Daoy (cell line): ENCODE results near the gene UTP11. TPM values are rescaled to one million over a fixed set of nuclear protein-coding genes. Genes with fewer than 3 reads are reported as not detected.
"Not testable (repeated sequence)": the region's sequence is repeated elsewhere in the genome, so short reads cannot be mapped to it uniquely, and the experiment has no call there.

ENCODE experiments used
- DNase-seq: peaks from one replicate; pipeline ENCODE4 v3.0.0-alpha.2; 2015; ENCODE audit warnings: low read depth
- total RNA-seq: library from RNA; depleted of rRNA; stranded (reverse); fragments of >200 nt; shearing (Covaris generic); gene quantifications from 2 replicates; pipeline ENCODE4 v1.2.3, GENCODE V29; 2014; rRNA removed

UTP11 gene, protein sequence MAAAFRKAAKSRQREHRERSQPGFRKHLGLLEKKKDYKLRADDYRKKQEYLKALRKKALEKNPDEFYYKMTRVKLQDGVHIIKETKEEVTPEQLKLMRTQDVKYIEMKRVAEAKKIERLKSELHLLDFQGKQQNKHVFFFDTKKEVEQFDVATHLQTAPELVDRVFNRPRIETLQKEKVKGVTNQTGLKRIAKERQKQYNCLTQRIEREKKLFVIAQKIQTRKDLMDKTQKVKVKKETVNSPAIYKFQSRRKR
- 134 and 188 TPM in 2 replicates for total RNA-seq

DNA sequence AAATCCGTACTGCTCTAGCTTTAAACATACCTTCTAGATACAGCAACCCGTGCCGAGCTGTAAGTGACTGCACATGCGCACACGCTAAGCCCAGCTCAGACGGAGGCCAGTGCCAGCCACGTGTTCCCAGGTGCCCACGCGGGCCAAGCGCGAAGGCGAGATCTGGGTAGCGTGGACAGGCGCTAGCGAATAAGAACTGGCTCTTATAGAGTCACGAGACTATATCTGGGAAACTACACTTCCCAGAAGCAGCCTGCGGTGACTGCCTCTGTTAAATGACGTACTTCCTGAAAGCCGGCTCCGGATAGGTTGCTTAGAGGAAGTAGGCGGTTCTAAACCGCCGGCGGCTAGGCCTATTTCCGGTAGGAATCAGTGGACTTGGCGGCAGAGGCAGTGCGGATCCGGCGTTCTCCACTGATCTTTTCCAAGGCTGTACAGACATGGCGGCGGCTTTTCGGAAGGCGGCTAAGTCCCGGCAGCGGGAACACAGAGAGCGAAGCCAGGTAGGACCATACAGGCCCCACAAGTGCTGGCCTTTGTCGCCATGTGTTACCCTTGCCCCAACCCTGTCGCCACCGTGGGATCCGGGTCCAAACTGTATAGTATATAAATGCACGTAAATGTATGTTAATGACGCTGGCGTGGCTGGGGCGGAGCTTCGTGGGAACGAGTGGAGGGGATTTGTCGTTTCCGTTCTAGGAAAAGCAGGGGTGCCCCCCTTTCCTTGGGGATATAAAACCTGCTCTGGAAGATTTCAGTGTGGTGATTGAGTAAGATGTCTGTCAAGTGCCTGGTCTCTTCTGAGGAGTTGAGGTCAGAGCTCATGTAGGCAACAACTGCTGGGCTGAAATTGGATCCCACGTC, at the start of gene UTP11:
Gene UTP11, plus strand, starts transcription at position 372 of the 864 bp plus-strand sequence. Its CDS starts 69 bp downstream, at position 441.
- peak; percentile 97 for DNase-seq

DNA sequence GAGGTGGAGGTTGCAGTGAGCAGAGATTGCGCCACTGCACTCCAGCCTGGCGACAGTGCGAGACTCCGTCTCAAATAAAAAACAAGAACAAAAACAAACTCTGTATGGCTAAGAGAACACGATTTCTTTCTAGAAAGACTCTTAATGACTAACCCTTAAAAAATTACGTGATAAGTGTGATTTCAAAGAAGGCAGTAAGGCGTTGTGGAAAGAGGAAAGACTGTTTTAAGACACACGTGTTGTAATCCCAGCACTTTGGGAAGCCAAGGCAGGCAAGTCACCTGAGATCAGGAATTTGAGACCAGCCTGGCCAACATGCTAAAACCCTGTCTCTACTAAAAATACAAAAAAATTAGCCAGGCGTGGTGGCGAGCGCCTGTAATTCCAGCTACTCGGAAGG, 48.4 kb upstream of the UTP11 start:
- not testable (repeated sequence) for DNase-seq

DNA sequence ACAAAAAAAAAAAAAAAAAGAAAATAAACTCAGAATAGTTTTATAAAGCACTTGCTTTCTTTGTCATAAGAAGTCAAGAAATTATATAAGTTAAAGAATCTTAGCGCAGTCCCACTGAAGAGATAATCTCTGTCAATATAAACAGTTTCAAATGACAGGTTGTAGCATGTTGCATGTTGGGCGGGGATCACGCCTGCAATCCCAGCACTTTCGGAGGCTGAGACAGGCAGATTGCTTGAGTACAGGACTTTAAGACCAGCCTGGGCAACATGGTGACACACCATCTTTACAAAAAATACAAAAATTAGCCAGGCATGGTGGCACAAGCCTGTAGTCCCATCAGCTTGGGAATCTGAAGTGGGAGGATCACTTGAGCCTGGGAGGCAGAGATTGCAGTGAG, 47.2 kb upstream of the UTP11 start:
- no peak for DNase-seq

DNA sequence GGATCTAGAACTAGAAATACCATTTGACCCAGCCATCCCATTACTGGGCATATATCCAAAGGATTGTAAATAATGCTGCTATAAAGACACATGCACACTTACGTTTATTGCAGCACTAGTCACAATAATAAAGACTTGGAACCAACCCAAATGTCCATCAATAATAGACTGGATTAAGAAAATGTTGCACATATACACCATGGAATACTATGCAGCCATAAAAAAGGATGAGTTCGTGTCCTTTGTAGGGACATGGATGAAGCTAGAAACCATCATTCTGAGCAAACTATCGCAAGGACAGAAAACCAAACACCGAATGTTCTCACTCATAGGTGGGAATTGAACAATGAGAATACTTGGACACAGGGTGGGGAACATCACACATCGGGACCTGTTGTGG, 38.9 kb upstream of the UTP11 start:
- not testable (repeated sequence) for DNase-seq

DNA sequence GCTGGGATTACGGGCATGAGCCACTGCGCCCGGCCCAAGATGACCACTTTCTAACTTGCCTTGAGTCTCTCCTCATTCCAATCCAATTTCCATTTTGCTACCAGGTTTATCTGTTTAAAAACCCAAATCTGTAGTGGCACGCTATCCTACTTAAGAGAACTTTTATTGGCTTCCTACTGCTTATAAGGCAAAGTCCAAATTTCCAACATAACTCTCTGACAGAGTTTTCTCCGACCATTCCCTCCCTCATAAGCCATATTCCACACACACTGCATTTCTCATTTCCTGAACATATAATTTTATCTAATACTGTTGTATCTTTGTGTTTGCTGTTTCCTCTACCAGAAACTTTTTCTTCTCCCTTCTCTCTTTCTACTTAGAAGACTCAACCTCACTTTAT, 38.0 kb upstream of the UTP11 start:
- no peak for DNase-seq

DNA sequence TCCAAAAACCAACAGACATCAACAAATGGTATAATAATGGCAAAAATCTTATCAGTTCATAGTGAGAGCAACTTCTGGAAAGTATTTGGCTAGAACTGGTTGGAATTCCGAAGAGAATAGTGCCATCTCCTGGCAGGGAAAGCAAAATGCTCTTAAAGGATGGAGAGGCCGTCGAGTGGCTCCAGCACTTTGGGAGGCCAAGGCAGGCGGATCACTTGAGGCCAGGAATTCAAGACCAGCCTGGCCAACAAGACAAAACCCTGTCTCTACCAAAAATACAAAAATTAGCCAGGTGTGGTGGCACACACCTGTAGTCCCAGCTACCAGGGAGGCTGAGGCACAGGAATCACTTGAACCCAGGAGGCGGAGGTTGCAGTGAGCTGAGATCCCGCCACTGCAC, 37.5 kb upstream of the UTP11 start:
- DNase-seq: peak; percentile 28

DNA sequence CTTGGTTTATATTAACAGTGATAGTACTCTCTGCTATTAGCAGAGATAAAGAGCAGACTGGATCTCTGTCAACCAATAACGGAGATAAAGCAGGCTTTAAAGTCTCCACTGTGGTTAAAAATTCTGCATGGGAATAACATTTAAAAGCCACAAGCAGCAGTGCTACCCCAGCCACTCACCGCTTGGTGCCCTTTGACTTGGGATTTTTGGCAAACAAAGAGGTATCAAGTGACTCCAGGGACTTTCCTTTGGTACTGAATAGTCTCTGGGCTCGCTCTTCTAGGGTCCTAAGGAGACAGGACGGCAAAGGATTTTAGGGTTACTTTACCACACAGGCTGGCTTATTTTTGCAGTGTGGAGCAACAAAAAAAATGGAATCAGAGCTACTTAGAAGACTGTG, 34.0 kb upstream of the UTP11 start:
- no peak for DNase-seq

DNA sequence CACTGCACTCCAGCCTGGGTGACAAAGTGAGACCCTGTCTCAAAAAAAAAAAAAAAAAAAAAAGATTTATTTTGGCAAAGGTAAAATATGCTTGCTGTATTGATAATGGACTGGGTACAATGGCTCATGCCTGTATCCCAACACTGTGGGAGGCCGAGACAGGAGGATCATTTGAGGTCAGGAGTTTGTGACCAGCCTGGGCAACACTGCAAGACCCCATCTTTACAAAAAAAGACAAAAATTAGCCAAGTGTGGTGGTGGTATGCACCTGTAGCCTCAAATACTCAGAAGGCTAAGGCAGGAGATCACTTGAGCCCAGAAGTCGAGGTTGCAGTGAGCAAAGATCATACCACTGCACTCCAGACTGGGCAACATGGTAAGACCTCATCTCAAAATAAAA, 29.0 kb upstream of the UTP11 start:
- DNase-seq: no peak

DNA sequence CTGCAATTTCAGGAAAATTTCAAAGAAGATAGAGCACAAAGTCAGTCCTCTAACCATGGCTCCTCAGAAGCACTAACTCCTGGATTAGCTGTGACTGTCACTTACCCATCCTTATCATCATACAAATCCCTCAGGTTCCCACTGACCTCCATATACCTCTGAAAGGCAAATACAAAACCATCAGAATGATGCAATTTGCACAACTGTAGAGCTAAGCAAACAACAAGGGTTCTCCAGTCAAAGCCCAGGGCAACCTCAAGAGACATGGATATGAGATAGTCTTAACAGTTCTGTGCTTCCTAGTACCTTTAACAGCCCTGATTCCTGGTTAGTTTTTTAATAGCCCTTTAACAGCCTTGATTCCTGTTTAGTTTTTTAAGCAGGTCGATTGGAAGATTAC, 24.9 kb upstream of the UTP11 start:
- DNase-seq: no peak

DNA sequence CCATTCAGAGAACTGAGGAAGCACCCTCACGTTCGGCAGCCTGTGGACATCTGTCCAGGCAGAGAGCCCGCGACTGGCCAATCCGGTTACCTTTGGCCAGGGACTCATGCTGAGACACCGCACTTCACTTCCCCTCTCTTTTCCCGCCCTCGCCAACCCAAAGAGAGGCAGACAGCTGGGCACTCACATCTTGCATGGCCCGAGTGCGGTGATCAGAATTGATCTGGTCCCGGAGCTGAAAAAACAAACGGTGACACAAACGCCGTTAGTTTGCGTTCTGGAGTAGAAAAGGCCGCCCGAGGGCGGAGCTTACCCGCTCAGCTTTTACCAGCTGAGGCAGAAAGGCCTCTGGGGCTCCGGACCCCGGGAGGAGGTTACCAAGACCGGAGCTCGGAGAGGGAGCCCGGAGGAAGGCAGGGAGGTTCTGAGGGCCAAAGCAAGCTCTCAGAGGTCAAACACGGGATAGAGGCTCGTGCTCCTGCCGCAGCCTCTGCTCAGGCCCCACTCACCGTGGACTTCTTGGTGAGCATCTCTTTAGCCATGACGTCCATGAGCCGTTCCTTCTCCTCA, 23.1 kb upstream of the UTP11 start:
- peak; percentile 58 for DNase-seq

DNA sequence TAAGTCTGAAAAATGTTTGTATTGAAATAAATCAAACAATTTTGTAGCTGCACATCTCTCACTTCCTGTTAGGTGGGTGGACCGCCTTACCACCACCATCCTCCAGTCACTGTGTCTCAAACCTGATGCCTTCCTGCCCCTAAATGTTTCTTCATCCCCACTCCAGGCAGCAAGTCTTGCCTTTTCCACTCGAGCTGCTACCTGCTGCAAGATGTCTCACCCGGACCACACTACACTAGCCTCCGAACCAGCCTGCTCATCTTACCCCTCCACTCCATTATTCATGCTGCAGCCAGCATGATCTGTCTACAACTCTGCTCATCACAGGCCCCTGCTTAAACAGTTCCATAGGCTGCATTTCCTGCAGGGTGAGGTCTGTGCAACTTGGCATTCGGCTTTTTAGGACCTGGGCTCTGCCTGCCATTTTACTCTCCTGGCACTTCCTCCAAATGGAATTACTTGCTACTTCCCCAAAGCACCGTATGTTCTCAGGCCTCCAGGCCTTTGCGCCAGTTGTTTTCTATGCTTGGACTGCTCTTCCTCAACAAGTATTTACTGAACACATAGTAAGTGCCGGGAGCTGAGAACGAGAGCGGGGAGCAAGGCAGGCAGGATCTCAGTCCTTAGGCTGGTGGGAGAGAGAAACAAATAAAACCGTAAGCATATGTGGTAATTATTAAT, 17.5 kb upstream of the UTP11 start:
- no peak for DNase-seq

DNA sequence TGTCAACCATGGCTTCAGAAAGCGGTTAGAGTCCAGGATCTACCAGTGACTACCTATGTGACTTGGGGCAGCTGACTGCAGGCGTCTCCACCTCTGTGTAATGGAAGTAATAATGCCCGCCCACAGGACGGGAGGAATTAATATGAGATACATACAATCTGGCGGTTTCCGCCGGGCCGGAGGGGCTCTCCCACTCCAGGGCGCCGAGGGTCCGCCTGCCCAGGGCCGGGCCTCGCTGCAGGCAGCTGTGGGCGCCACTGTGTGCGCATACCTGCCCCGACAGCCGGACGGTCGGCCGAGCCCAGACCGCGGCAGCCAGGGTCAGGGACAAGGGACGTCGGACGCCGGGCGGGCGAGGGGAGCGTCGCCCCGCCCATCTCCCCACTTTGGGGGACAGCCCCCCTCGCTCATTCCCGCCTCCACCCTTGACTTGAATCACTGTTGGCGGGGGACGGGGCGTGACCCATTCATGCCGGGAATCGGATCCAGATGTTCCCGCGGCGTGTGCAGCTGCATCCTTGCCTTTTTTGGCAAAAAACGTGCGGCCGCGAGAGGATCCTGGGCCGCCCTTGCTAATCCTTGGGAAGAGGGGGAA, 16.7 kb upstream of the UTP11 start:
- peak; percentile 89 for DNase-seq

DNA sequence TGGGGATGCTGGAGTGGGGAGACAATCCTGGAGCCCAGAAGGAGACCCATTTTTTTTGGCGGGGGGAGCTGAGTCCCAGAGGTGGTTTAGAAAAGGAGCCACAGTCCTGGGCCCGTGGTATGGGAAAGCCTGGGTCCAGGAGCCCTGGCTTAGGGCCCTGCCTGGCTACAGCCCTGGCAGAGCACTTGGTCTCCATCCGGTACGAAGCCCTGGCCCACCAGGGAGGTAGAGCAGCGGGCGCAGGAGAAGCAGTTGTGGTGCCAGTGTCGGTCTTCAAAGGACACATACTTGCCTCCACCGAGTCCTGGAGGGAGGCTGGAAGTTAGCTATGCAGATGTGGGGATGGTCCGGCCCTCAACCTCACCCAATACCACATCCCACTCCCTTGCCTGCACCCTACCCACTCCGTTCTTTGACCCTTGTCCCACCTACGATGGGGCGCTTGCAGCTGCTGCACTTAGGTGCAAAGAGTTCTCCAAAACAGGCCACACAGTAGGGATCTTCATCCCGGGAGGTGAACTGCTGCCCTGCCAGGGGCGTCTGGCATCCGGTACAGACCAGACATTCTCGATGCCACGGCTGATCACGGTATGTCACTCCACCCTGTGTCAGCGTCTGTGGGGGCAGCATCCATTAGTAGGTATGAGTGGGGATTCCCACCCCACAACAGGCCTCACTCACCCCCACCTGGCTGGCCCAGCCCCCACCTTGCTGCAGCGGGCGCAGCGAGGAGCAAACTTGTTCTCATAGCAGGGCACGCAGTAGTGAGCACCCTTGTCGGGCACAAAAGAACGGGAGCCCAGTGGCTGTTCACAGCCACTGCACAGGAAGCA, 15.1 kb upstream of the UTP11 start:
- no peak for DNase-seq

DNA sequence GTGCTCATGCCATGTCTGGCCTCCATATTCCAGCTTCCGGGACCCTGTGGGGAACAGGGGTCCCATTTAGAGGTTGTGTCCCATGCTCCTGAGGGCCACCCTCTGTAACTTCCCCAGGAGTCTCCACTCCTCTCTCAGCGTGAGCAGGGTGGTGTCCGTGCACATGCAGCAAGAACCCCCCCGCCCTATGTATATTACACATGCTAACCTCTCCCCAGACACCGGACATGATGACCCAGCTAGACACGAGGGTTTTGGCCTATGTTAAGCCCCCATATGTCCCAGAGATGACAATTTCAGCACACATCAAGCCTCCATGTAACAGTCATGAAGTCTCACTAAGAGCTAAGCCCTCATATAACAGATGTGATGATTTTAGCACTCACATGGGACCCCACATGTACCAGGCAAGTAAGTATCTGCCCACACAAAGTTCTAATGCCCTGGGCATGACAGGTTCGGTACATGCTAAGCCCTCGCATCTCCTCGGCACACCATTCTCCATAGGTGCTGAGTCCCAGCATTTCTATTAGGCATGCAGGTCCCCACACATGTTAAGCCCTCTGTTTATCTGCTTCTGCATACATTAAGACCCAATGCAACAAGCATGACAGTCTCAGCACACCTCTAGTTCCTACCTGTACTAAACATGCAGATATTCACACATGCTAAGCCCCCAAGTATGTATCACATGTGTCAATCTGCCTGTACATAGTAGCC, 14.3 kb upstream of the UTP11 start:
- DNase-seq: no peak

DNA sequence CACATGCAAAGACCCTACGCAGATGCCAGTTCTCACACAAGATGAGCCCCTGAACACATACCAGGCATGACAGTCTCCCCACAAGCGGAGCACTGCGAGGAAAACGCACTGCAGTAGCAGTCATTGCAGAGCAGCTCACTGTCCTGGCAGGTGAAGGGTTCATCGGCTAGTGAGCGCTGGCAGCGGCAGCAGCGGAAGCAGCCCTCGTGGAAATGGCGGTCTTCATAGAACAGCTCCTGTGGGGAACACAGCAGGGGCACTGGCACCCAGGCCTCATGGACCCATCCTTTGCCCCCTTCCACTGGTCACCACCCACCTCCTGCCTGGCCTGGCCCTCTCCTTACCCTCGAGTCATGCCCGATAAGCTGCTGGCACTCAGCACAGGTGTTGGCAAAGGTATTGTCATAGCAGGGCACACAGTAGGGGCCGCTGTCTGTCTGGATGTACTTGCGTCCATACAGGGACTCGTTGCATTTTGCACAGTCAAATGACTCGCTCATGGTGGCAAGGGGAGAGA, 13.6 kb upstream of the UTP11 start:
- no peak for DNase-seq

DNA sequence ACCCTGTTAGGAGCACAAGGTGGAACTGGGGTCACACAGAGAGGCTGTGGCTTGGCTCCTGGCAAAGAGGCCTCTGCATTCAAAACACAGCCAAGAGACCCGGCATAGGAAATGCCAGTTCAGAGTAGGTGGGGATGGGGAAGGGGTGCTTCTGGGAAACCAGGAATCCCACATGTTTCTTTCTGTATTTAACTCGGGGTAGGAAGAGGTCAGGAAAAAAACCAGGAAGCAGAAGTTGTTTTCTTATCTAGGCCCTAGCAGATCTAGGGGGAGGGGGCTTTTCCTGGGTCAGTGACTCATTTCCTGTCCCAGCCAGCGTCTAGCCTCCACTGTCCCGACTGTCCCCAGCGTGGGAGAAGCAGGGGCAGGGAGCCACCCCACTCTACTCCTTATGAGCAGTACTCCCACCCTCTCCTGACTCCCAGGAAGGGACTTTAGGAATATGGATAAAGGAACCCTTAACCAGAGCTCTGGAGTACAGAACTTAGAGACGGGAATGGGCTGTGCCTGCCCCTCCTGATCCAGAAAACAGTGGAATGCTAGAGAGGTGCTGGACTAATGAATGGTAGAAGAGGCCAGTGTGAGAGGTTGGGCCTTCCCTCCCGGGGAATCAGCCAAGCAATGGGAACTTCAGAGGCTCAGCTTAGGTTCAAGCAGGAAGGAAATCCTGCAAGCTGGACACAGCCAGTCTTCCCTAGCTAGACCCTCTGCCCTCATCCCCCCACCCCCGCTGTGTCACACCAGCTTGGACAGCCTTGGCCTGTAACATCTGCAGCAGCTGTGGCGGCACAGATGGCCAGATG, 12.9 kb upstream of the UTP11 start:
- peak; percentile 84 for DNase-seq

DNA sequence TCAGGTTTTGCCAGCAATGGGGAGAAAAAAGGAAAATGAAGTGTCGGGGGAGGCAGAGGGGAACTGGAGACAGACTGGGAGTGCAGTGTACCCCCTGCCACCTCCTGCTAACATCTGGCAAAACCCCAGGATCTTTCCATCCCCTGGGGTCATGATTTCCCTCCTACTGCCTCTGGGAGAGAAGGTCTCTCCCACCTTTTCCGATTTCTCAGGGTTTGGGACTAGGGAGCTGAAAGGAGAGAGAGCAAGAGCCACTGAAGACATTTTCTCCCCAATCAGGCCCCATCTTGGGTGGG, 12.4 kb upstream of the UTP11 start:
- no peak for DNase-seq

DNA sequence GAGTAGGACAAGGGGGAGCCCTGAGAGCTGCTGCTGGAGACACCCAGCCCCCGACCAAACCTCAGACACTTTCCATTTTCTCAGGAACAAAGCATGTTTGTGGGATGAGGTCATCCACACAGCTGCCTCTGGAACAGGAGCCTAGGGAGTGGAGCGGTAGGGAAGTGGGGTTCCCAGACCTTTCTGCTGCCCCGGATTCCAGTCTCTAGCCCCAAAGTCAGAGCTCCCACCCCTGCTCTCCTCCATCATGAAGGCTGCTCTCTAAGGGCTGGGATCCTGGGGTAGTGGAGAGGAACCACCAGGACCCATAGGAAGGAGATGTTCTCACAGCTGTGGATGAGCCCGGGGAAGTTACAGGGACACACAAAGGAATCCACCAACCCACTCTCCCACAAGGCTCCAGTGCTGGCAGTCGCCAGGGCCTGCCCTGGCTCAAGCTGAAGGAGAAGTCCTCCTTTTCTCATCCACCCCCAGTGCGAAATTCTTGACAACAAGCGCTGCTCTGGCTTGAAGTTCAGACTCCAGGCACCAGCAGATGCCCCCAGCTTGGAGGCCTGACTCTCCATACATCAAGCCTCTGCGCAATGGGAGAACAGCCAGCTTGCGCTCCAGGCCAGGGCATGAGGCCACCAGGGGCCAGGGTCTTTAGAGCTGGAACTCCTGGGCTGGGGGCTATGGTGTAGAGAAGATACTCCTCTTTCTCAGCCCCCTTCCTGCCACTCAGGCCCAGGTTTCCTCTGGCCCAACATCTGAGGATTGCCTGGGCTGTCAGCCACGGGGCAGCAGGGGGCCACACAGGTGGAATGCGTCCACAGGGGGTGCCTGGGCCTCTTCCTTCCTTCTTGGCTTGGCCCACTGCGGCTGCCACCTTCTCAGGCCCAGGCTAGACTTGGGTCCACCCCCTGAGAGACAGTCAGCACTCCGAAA, 11.7 kb upstream of the UTP11 start:
- peak; percentile 80 for DNase-seq
